Caco-2 (cell line): ENCODE results near the gene ADARB1. TPM values are rescaled to one million over a fixed set of nuclear protein-coding genes. Genes with fewer than 3 reads are reported as not detected.

ENCODE experiments used
- BruUV-seq: library from RNA; stranded (reverse); fragments of 400-500 nt; replicated peaks from 2 replicates; lab custom pipeline; 2021; lab: Mats Ljungman, UMichigan
- CTCF ChIA-PET: fragments of 300-600 bp; sonication (Branson Sonifier 250); formaldehyde crosslinking; loops from one replicate; lab custom pipeline; 2022; ENCODE audit warnings: antibody characterized with exemption; lab: Charles Lee
- POLR2A ChIA-PET: fragments of 300-600 bp; sonication (Branson Sonifier 250); formaldehyde crosslinking; loops from one replicate; lab custom pipeline; 2022; ENCODE audit warnings: antibody characterized with exemption; lab: Charles Lee
- DNase-seq, 2 experiments: peaks; one replicate each; pipeline versions ENCODE4 v3.0.0 to v3.0.0-alpha.2; 2020 to 2022
- H3K27me3 ChIP-seq: replicated peaks from 2 replicates; pipeline ENCODE4 v1.6.0; 2011; ENCODE audit warnings: low read length; ENCODE audit not compliant: control insufficient read depth, insufficient read depth
- H3K36me3 ChIP-seq: 2 replicates; pipeline ENCODE4 v1.5.1; 2011; ENCODE audit warnings: low read length; ENCODE audit not compliant: control insufficient read depth, insufficient read depth
- H3K4me1 ChIP-seq: fragments of 250-450 bp; sonication (Bioruptor Pico); 2 replicates; pipeline ENCODE4 v1.5.1; 2020; ENCODE audit warnings: mild to moderate bottlenecking
- H3K4me3 ChIP-seq: 2 replicates; pipeline ENCODE4 v1.5.1; 2011; ENCODE audit warnings: low read depth, mild to moderate bottlenecking, control low read depth, low read length
- H3K9me3 ChIP-seq: fragments of 250-450 bp; sonication (Bioruptor Pico); 2 replicates; pipeline ENCODE4 v1.5.1; 2020; ENCODE audit warnings: mild to moderate bottlenecking, moderate library complexity
- H3K27ac Mint-ChIP-seq: one replicate; pipeline ENCODE4 v1.8.0; 2022; ENCODE audit warnings: mixed read lengths; ENCODE audit not compliant: unreplicated experiment
- H3K27me3 Mint-ChIP-seq: one replicate; pipeline ENCODE4 v1.8.0; 2022; ENCODE audit warnings: mixed read lengths; ENCODE audit not compliant: insufficient read depth, unreplicated experiment
- H3K36me3 Mint-ChIP-seq: one replicate; pipeline ENCODE4 v1.8.0; 2022; ENCODE audit warnings: mild to moderate bottlenecking, mixed read lengths; ENCODE audit not compliant: insufficient read depth, unreplicated experiment
- H3K4me1 Mint-ChIP-seq: one replicate; pipeline ENCODE4 v1.8.0; 2022; ENCODE audit warnings: low read depth, mixed read lengths; ENCODE audit not compliant: unreplicated experiment
- H3K4me3 Mint-ChIP-seq: one replicate; pipeline ENCODE4 v1.8.0; 2022; ENCODE audit warnings: mild to moderate bottlenecking, moderate library complexity, mixed read lengths; ENCODE audit not compliant: unreplicated experiment
- H3K9me3 Mint-ChIP-seq: one replicate; pipeline ENCODE4 v1.8.0; 2022; ENCODE audit warnings: mixed read lengths; ENCODE audit not compliant: unreplicated experiment
- intact Hi-C: fragments of 100-400 bp; cut with micrococcal nuclease; formaldehyde crosslinking; loops from one replicate; pipeline ENCODE4 v1.10.0; 2022; ENCODE audit not compliant: unreplicated experiment
- total RNA-seq: library from RNA; stranded (reverse); gene quantifications from 2 replicates; pipeline ENCODE4 v1.2.3, GENCODE V29; 2022
- TF ChIP-seq, protein P1 (sequence below), 2 experiments: fragments of 200-600 bp in 1 of 2; IDR thresholded peaks; 1 replicate in 1 of 2; 2 replicates in 1 of 2; pipeline versions ENCODE4 v1.5.1 to v1.8.0; 2011 to 2022; ENCODE audit warnings: antibody characterized with exemption in 1 of 2, control low read depth in 1 of 2, inconsistent platforms in 1 of 2, low read depth in 1 of 2, low read length in 1 of 2, mild to moderate bottlenecking in 1 of 2, moderate library complexity in 1 of 2; ENCODE audit not compliant: insufficient read depth in 1 of 2, severe bottlenecking in 1 of 2, unreplicated experiment in 1 of 2

Gene ADARB1
- total RNA-seq, 1 experiment from 2014 or later, result 25.4 TPM

DNA sequence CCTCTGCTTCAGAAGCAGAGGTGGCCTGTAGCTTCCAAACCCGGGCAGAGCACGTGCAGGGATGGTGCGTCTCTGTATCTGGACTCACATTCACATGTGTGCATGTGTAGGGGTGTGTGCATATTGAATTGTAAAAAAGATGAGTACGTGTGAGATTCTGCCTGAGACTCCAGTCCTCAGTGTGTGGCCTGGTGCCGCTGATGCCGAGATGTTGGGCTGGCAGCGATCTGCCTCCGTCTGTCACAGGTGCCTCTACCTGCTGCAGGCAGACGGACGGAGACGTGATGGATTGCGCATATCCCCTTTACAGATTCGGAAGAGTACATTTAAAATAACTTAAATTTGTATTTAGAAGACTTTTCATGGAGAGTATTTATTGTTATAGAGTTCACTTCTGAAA lies 53.6 kb downstream of the ADARB1 start:
- ChIA-PET POLR2A (interaction anchor here (1.2 kb wide), 1 partner anchor 115 kb away, joined by 3 read pairs; no protein-coding TSS in a partner anchor), CTCF (interaction anchor here (0.6 to 3.1 kb wide), 7 partner anchors 9 to 178 kb away, joined by 3 to 26 read pairs (median 9); no protein-coding TSS in a partner anchor)
- Mint-ChIP-seq H3K36me3 (peaks cover 14% of the 10 kb centered on the region), H3K4me3 (no peak overlapping the region), H3K27me3 (no peaks in the 10 kb centered on the region), H3K27ac (no peak overlapping the region), H3K9me3 (no peaks in the 10 kb centered on the region), H3K4me1 (peaks cover 6% of the 10 kb centered on the region)
- TF ChIP-seq, protein P1, sequence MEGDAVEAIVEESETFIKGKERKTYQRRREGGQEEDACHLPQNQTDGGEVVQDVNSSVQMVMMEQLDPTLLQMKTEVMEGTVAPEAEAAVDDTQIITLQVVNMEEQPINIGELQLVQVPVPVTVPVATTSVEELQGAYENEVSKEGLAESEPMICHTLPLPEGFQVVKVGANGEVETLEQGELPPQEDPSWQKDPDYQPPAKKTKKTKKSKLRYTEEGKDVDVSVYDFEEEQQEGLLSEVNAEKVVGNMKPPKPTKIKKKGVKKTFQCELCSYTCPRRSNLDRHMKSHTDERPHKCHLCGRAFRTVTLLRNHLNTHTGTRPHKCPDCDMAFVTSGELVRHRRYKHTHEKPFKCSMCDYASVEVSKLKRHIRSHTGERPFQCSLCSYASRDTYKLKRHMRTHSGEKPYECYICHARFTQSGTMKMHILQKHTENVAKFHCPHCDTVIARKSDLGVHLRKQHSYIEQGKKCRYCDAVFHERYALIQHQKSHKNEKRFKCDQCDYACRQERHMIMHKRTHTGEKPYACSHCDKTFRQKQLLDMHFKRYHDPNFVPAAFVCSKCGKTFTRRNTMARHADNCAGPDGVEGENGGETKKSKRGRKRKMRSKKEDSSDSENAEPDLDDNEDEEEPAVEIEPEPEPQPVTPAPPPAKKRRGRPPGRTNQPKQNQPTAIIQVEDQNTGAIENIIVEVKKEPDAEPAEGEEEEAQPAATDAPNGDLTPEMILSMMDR (IDR thresholded peaks at IDR 0.05; ENCODE audit: insufficient read depth in 1 of 2, low read depth in 1 of 2, low read length in 1 of 2, severe bottlenecking in 1 of 2, unreplicated experiment in 1 of 2), result no peak
- no TSS peak for BruUV-seq
- Histone ChIP-seq H3K4me1 (no peaks in the 10 kb centered on the region), H3K36me3 (no peaks in the 10 kb centered on the region), H3K4me3 (no peak overlapping the region), H3K9me3 (no peaks in the 10 kb centered on the region), H3K27me3 (no peaks in the 10 kb centered on the region)
- intact Hi-C loops, result loop anchor here (1.0 to 2.0 kb wide), 2 partner anchors 29 to 179 kb away; no protein-coding TSS in a partner anchor
- no peak for DNase-seq

DNA sequence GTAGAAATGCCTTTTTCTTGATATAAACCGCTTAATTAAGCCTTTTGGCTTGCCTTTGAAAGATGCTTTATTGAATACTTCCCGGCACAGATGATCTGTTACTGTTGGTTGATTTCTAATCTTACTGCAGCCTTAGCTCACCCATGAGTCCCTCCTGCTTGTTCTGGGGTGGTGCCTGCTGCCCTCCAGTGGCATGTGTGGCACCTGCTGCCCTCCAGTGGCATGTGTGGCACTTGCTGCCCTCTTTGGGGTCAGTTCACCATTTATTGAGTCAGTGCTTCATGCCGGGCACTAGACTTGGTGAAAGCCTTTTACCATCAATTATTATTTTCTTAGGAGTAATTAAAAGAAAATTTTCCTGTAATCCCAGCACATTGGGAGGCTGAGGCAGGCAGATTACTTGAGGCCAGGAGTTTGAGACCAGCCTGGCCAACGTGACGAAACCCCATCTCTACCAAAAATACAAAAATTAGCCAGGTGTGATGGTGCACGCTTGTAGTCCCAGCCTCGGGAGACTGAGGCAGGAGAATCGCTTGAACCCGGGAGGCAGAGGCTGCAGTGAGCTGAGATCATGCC lies 54.3 kb downstream of the ADARB1 start:
- no peaks in the 10 kb centered on the region for H3K9me3 ChIP-seq
- TF ChIP-seq, protein P1 (IDR thresholded peaks at IDR 0.05; ENCODE audit: insufficient read depth in 1 of 2, low read depth in 1 of 2, low read length in 1 of 2, severe bottlenecking in 1 of 2, unreplicated experiment in 1 of 2), result peak; percentile 53 to 80
- Mint-ChIP-seq H3K4me3 (no peak overlapping the region), H3K36me3 (peaks cover 16% of the 10 kb centered on the region), H3K4me1 (peaks cover 6% of the 10 kb centered on the region), H3K27ac (no peak overlapping the region), H3K27me3 (no peaks in the 10 kb centered on the region), H3K9me3 (no peaks in the 10 kb centered on the region)
- intact Hi-C loops, result loop anchor here (1.0 to 2.0 kb wide), 2 partner anchors 29 to 180 kb away; no protein-coding TSS in a partner anchor
- no peaks in the 10 kb centered on the region for H3K4me1 ChIP-seq
- peak in 1 of 2 experiments; percentile 64 for DNase-seq
- CTCF ChIA-PET, result interaction anchor here (0.6 to 3.1 kb wide), 10 partner anchors 8 to 201 kb away, joined by 3 to 26 read pairs (median 5); no protein-coding TSS in a partner anchor
- no TSS peak for BruUV-seq
- POLR2A ChIA-PET, result interaction anchor here (1.2 kb wide), 1 partner anchor 115 kb away, joined by 3 read pairs; no protein-coding TSS in a partner anchor
- H3K4me3 ChIP-seq, result no peak overlapping the region
- H3K27me3 ChIP-seq, result no peaks in the 10 kb centered on the region
- no peaks in the 10 kb centered on the region for H3K36me3 ChIP-seq

DNA sequence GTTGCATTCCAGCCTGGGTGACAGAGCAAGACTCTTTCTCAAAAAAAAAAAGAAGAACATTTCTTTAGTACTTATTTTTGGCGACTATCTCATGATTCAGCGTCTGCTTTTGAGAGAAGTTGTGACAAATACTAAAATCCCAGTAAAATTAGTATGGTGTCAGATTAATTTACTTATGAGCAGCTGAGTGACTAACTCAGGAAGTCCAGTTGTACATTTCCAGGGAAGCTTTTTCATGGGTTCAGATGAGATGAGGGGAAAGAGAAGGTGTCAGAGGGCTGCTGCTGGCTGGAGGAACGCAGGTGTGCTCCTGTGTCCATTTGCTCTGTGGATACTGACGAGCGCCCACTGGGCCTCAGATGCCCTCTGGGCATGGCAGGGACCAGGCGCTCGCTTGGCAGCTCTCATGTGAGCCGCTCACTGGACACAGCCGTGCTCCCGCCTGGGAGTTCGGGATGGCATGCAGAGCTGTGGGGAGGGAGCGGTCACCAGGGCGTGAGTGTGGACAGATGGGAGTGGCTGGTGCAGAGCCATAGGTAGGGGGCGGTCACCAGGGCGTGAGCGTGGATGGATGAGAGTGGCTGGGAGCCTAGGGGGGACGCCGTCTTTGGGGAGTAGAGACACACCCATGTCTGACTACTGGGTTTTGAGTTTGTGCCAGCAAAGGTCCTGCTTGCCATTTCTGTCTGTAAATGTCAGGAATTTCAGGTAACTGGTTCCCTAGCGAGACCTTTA lies 55.0 kb downstream of the ADARB1 start:
- H3K9me3 Mint-ChIP-seq, result no peaks in the 10 kb centered on the region
- H3K9me3 ChIP-seq, result no peaks in the 10 kb centered on the region
- no peaks in the 10 kb centered on the region for H3K36me3 ChIP-seq

More for the DNA sequence above, 55.0 kb downstream of the ADARB1 start:
- BruUV-seq, result no TSS peak
- intact Hi-C loops, result loop anchor here (2.0 kb wide), 1 partner anchor 181 kb away; no protein-coding TSS in a partner anchor
- Histone ChIP-seq H3K4me1 (no peaks in the 10 kb centered on the region), H3K27me3 (no peaks in the 10 kb centered on the region), H3K4me3 (no peak overlapping the region)
- CTCF ChIA-PET, result interaction anchor here (0.6 to 3.1 kb wide), 10 partner anchors 7 to 202 kb away, joined by 3 to 26 read pairs (median 4); no protein-coding TSS in a partner anchor
- TF ChIP-seq, protein P1 (IDR thresholded peaks at IDR 0.05; ENCODE audit: insufficient read depth in 1 of 2, low read depth in 1 of 2, low read length in 1 of 2, severe bottlenecking in 1 of 2, unreplicated experiment in 1 of 2), result no peak
- no peak overlapping the region for H3K4me3 Mint-ChIP-seq
- no peak overlapping the region for H3K27ac Mint-ChIP-seq
- no peaks in the 10 kb centered on the region for H3K27me3 Mint-ChIP-seq
- POLR2A ChIA-PET, result interaction anchor here (1.2 kb wide), 1 partner anchor 116 kb away, joined by 3 read pairs; no protein-coding TSS in a partner anchor
- H3K36me3 Mint-ChIP-seq, result peaks cover 12% of the 10 kb centered on the region
- H3K4me1 Mint-ChIP-seq, result peaks cover 2% of the 10 kb centered on the region
- DNase-seq, result no peak
